Osteoblast (primary cell): ENCODE data around the gene LRRK1. TPM values are rescaled to one million over a fixed set of nuclear protein-coding genes. Genes with fewer than 3 reads are reported as not detected.
A peak's percentile ranks its signal among the peaks of the same experiment; 100 is the strongest.

Source experiments
- DNase-seq: peaks from one replicate; pipeline ENCODE4 v3.0.0; 2011; ENCODE audit warnings: low spot score, mixed read lengths; ENCODE audit not compliant: insufficient read length; ENCODE audit errors: missing footprints
- H2AFZ ChIP-seq: 2 replicates; pipeline ENCODE4 v1.6.0; 2011; ENCODE audit warnings: mild to moderate bottlenecking, low read length
- H3K27ac ChIP-seq: 2 replicates; pipeline ENCODE4 v1.5.1; 2011; ENCODE audit warnings: mild to moderate bottlenecking, low read depth, low read length, moderate library complexity
- H3K27me3 ChIP-seq: 2 replicates; pipeline ENCODE4 v1.6.0; 2012; ENCODE audit warnings: mild to moderate bottlenecking, control low read depth, inconsistent platforms, low read length, moderate library complexity; ENCODE audit not compliant: insufficient read depth
- H3K36me3 ChIP-seq: 2 replicates; pipeline ENCODE4 v1.5.1; 2011; ENCODE audit warnings: mild to moderate bottlenecking, low read length, control low read depth, moderate library complexity; ENCODE audit not compliant: insufficient read depth
- H3K4me1 ChIP-seq: 2 replicates; pipeline ENCODE4 v1.5.1; 2011; ENCODE audit warnings: mild to moderate bottlenecking, low read length, control low read depth, moderate library complexity; ENCODE audit not compliant: insufficient read depth
- H3K4me2 ChIP-seq: 2 replicates; pipeline ENCODE4 v1.6.0; 2011; ENCODE audit warnings: mild to moderate bottlenecking, low read length; ENCODE audit not compliant: insufficient read depth
- H3K4me3 ChIP-seq: fragments of 200-600 bp; sonication (generic); 3 replicates; pipeline ENCODE4 v1.5.1; 2012; ENCODE audit warnings: mild to moderate bottlenecking, low read length, inconsistent platforms; ENCODE audit not compliant: insufficient read depth
- H3K79me2 ChIP-seq: 2 replicates; pipeline ENCODE4 v1.6.0; 2012; ENCODE audit warnings: mild to moderate bottlenecking, low read length, control low read depth, inconsistent platforms; ENCODE audit not compliant: insufficient read depth
- H3K9me3 ChIP-seq: 2 replicates; pipeline ENCODE4 v1.5.1; 2011; ENCODE audit warnings: low read depth, low read length, control low read depth
- H4K20me1 ChIP-seq: 2 replicates; pipeline ENCODE4 v1.6.0; 2012; ENCODE audit warnings: mild to moderate bottlenecking, low read length, control low read depth; ENCODE audit not compliant: insufficient read depth
- CTCF ChIP-seq: IDR thresholded peaks from 2 replicates; pipeline ENCODE4 v1.5.1; 2011; ENCODE audit warnings: mild to moderate bottlenecking, low read depth, low read length, moderate library complexity; ENCODE audit errors: extremely low read depth
- total RNA-seq: library from RNA; depleted of rRNA; stranded (reverse); fragments of >200 nt; gene quantifications from 2 replicates; pipeline ENCODE4 v1.2.3, GENCODE V29; 2012

LRRK1 gene
- total RNA-seq, 1 donor = 15.2 TPM

GRCh38 chr15:100875976-100876375, 43.2 kb upstream of the LRRK1 start:
- Histone ChIP-seq H4K20me1 (no peaks in the 10 kb centered on the region), H3K9me3 (no peaks in the 10 kb centered on the region), H3K4me2 (no peak overlapping the region), H3K79me2 (no peaks in the 10 kb centered on the region), H3K36me3 (no peaks in the 10 kb centered on the region), H2AFZ (no peak overlapping the region), H3K4me1 (no peaks in the 10 kb centered on the region), H3K4me3 (no peak overlapping the region), H3K27ac (no peak overlapping the region), H3K27me3 (peaks cover 6% of the 10 kb centered on the region)
- DNase-seq = no peak
- TF ChIP-seq CTCF = no peak

- Histone ChIP-seq H3K9me3 (no peaks in the 10 kb centered on the region), H3K4me2 (no peak overlapping the region), H3K4me3 (no peak overlapping the region), H3K4me1 (no peaks in the 10 kb centered on the region), H2AFZ (no peak overlapping the region), H3K36me3 (no peaks in the 10 kb centered on the region), H3K27ac (no peak overlapping the region), H3K27me3 (peaks cover 6% of the 10 kb centered on the region), H3K79me2 (no peaks in the 10 kb centered on the region), H4K20me1 (no peaks in the 10 kb centered on the region)
- no peak for TF ChIP-seq CTCF
- no peak for DNase-seq
Measured at GRCh38 chr15:100877551-100877950, 41.6 kb upstream of the LRRK1 start.

- Histone ChIP-seq H2AFZ (no peak overlapping the region), H3K27me3 (peaks cover 6% of the 10 kb centered on the region), H3K4me3 (no peak overlapping the region), H3K9me3 (no peaks in the 10 kb centered on the region), H3K4me1 (no peaks in the 10 kb centered on the region), H4K20me1 (no peaks in the 10 kb centered on the region), H3K4me2 (no peak overlapping the region), H3K27ac (no peak overlapping the region), H3K79me2 (no peaks in the 10 kb centered on the region), H3K36me3 (no peaks in the 10 kb centered on the region)
- TF ChIP-seq CTCF = no peak
- DNase-seq = no peak
Measured at GRCh38 chr15:100878130-100878529, 41.0 kb upstream of the LRRK1 start.

- Histone ChIP-seq H3K9me3 (no peaks in the 10 kb centered on the region), H3K4me3 (peak overlapping the region; percentile 69), H4K20me1 (no peaks in the 10 kb centered on the region), H3K79me2 (no peaks in the 10 kb centered on the region), H3K4me1 (no peaks in the 10 kb centered on the region), H2AFZ (no peak overlapping the region), H3K36me3 (no peaks in the 10 kb centered on the region), H3K27ac (no peak overlapping the region), H3K27me3 (peaks cover 6% of the 10 kb centered on the region), H3K4me2 (no peak overlapping the region)
- no peak for TF ChIP-seq CTCF
- no peak for DNase-seq
Measured at GRCh38 chr15:100878648-100879047, 40.5 kb upstream of the LRRK1 start.
